ENCODE results near the gene TIAM1.

TIAM1 gene

GRCh38 chr21:31354604-31355443 is 10.8 kb upstream of the TIAM1 start:
- Histone ChIP-seq H3K36me3 (replicated peaks) (no peaks in the 10 kb centered on the region), H3K27me3 (replicated peaks) (no peaks in the 10 kb centered on the region), H3K4me3 (ENCODE audit: low read depth, low read length) (no peak overlapping the region), H3K27ac (no peak overlapping the region)
- DNase-seq, result peak; percentile 72
- no peak for TF ChIP-seq CTCF (IDR thresholded peaks at IDR 0.05; ENCODE audit: low read depth, low read length, missing control alignments)
- in situ Hi-C loops (cut with HindIII; ENCODE audit: low pct_ligation_motif_present, low sequenced_read_pairs), result no loop called here

DNA sequence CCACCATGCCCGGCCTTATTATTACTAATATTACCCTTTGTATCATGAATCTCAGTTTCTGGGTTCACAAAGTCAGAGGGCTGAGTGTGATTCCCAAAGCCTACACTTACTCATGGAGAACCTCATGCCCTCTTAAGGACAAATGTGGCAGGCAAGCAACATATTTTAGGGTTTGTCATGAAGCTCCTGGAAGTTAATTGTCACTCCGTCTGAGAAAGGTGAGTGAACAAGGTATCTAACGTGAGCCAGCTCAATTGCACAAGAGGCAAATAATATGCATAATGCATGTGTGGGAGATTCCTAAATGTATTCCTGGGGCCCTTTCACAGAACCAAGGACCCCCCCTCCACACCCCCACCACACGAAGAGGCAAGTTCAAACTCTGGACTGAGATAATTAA is 10.1 kb upstream of the TIAM1 start:
- DNase-seq, result no peak
- Histone ChIP-seq H3K36me3 (replicated peaks) (no peaks in the 10 kb centered on the region), H3K4me3 (ENCODE audit: low read depth, low read length) (no peak overlapping the region), H3K27me3 (replicated peaks) (no peaks in the 10 kb centered on the region), H3K27ac (no peak overlapping the region)
- in situ Hi-C loops (cut with HindIII; ENCODE audit: low pct_ligation_motif_present, low sequenced_read_pairs), result no loop called here
- no peak for TF ChIP-seq CTCF (IDR thresholded peaks at IDR 0.05; ENCODE audit: low read depth, low read length, missing control alignments)

DNA sequence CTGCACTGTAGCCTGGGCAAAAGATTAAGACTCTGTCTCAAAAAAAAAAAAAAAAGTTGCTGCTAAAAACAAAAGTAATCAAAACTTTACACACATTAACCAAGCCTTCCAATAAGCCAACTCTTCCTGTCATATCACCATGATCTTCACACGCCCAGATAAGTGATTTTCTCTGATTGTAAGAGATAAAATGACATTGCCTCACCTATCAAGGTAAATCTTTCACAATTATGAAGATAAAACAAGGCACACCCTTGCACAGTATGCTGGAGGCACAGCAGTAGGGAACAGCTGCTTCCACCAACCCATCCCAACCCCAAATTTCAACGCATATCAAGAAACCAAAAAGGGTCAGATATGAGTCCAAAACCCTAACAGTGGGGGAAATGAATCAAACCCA is 8.8 kb upstream of the TIAM1 start:
- in situ Hi-C loops (cut with HindIII; ENCODE audit: low pct_ligation_motif_present, low sequenced_read_pairs), result no loop called here
- Histone ChIP-seq H3K4me3 (ENCODE audit: low read depth, low read length) (no peak overlapping the region), H3K27ac (no peak overlapping the region), H3K36me3 (replicated peaks) (no peaks in the 10 kb centered on the region), H3K27me3 (replicated peaks) (no peaks in the 10 kb centered on the region)
- TF ChIP-seq CTCF (IDR thresholded peaks at IDR 0.05; ENCODE audit: low read depth, low read length, missing control alignments), result no peak
- no peak for DNase-seq

- Histone ChIP-seq H3K27ac (no peak overlapping the region), H3K27me3 (replicated peaks) (no peaks in the 10 kb centered on the region), H3K4me3 (ENCODE audit: low read depth, low read length) (no peak overlapping the region), H3K36me3 (replicated peaks) (no peaks in the 10 kb centered on the region)
- in situ Hi-C loops (cut with HindIII; ENCODE audit: low pct_ligation_motif_present, low sequenced_read_pairs), result no loop called here
- no peak for DNase-seq
- no peak for TF ChIP-seq CTCF (IDR thresholded peaks at IDR 0.05; ENCODE audit: low read depth, low read length, missing control alignments)
Observed at GRCh38 chr21:31351960-31352359, 7.9 kb upstream of the TIAM1 start.

DNA sequence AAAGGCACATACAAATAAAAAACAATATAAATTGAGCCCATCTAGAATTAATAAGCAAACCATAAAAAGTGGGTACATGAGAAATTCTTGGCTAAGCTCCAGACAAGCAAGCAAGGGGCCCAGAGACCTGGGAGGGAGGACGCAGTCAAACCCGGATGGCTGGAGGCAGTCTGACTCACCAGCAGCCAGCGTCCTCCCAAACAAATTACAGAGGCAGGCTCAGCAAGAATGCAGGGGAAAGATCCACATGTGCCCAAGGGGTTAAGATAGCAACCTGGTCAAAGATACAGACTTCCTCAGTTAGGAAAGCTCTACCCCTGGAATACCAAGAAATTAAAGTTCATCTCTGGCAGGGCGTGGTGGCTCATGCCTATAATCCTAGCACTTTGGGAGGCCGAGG is 7.4 kb upstream of the TIAM1 start:
- in situ Hi-C loops (cut with HindIII; ENCODE audit: low pct_ligation_motif_present, low sequenced_read_pairs), result no loop called here
- H3K36me3 ChIP-seq (replicated peaks), result no peaks in the 10 kb centered on the region
- H3K4me3 ChIP-seq (ENCODE audit: low read depth, low read length), result no peak overlapping the region
- peak; percentile 49 for DNase-seq
- no peak for TF ChIP-seq CTCF (IDR thresholded peaks at IDR 0.05; ENCODE audit: low read depth, low read length, missing control alignments)
- no peak overlapping the region for H3K27ac ChIP-seq
- no peaks in the 10 kb centered on the region for H3K27me3 ChIP-seq (replicated peaks)

- no peak for DNase-seq
- H3K36me3 ChIP-seq (replicated peaks), result no peaks in the 10 kb centered on the region
- H3K4me3 ChIP-seq (ENCODE audit: low read depth, low read length), result no peak overlapping the region
- no peaks in the 10 kb centered on the region for H3K27me3 ChIP-seq (replicated peaks)
- H3K27ac ChIP-seq, result no peak overlapping the region
- in situ Hi-C loops (cut with HindIII; ENCODE audit: low pct_ligation_motif_present, low sequenced_read_pairs), result no loop called here
- no peak for TF ChIP-seq CTCF (IDR thresholded peaks at IDR 0.05; ENCODE audit: low read depth, low read length, missing control alignments)
Observed at GRCh38 chr21:31349208-31349607, 5.1 kb upstream of the TIAM1 start.
